DND-41 (cell line): ENCODE measurements around the gene UBN2.

Experiments used
- EZH2 ChIP-seq: IDR thresholded peaks from 3 replicates; pipeline ENCODE4 v1.6.1; 2012; ENCODE audit warnings: borderline replicate concordance, low read depth, mild to moderate bottlenecking, moderate library complexity, low read length, inconsistent platforms; ENCODE audit not compliant: severe bottlenecking
- TF ChIP-seq, protein P1 (sequence below): IDR thresholded peaks from 2 replicates; pipeline ENCODE4 v1.5.1; 2012; ENCODE audit warnings: borderline replicate concordance, low read length, moderate library complexity, mild to moderate bottlenecking; ENCODE audit not compliant: poor library complexity, severe bottlenecking; ENCODE audit errors: extremely low read depth

DNA sequence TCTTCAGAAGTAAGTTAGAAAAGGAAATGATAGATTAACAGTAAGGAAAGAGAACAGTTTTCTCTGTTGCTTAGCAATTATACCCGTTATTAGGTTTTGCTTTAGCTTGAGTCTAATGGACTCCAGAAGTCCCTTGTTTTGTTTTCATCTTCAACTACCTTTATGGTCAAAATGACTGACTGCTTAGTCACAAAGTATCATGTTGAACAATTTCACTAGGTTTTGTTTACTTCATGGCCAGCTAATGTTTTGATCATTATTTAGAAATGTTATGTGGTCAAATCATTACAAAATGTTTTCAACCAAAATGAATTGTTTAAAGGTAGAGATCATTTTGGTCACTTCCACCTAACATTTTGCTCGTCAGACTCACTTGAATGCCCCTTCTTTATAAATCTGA lies 1.9 kb downstream of the UBN2 start:
- TF ChIP-seq, protein P1, sequence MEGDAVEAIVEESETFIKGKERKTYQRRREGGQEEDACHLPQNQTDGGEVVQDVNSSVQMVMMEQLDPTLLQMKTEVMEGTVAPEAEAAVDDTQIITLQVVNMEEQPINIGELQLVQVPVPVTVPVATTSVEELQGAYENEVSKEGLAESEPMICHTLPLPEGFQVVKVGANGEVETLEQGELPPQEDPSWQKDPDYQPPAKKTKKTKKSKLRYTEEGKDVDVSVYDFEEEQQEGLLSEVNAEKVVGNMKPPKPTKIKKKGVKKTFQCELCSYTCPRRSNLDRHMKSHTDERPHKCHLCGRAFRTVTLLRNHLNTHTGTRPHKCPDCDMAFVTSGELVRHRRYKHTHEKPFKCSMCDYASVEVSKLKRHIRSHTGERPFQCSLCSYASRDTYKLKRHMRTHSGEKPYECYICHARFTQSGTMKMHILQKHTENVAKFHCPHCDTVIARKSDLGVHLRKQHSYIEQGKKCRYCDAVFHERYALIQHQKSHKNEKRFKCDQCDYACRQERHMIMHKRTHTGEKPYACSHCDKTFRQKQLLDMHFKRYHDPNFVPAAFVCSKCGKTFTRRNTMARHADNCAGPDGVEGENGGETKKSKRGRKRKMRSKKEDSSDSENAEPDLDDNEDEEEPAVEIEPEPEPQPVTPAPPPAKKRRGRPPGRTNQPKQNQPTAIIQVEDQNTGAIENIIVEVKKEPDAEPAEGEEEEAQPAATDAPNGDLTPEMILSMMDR, result no peak
- no peak for TF ChIP-seq EZH2
